Gastrocnemius medialis (tissue), 4 donors: ENCODE results near the gene SELENOI. TPM values are rescaled to one million over a fixed set of nuclear protein-coding genes. Genes with fewer than 3 reads are reported as not detected.
"Not testable (repeated sequence)": the region's sequence is repeated elsewhere in the genome, so short reads cannot be mapped to it uniquely, and the experiment has no call there.

Source experiments
- ATAC-seq, 2 donors: fragments of 150-250 bp; one replicate each; pipeline ENCODE4 v1.9.1; 2016
- DNase-seq, 2 donors: peaks; one replicate each; pipeline ENCODE4 v3.0.0-alpha.2; 2019
- H3K27ac ChIP-seq, 4 donors: fragments of 200-600 bp; sonication (generic); 1 replicate in 1 of 4; 2 replicates in 3 of 4; pipeline ENCODE4 v1.5.1; 2016 to 2018; ENCODE audit warnings: mild to moderate bottlenecking in 2 of 4, moderate library complexity in 1 of 4
- H3K27me3 ChIP-seq, 3 donors: fragments of 200-600 bp; sonication (generic) in 2 of 3; 1 replicate in 1 of 3; 2 replicates in 2 of 3; pipeline versions ENCODE4 v1.5.1 to v1.6.0; 2016 to 2019; ENCODE audit warnings: mild to moderate bottlenecking in 1 of 3, moderate library complexity in 1 of 3
- H3K36me3 ChIP-seq, 2 donors: fragments of 200-600 bp; sonication (generic) in 1 of 2; one replicate each; pipeline ENCODE4 v1.5.1; 2017 to 2018
- H3K4me1 ChIP-seq, 2 donors: fragments of 200-600 bp; sonication (generic) in 1 of 2; one replicate each; pipeline ENCODE4 v1.5.1; 2016 to 2017; ENCODE audit warnings: mild to moderate bottlenecking in 2 of 2
- H3K4me3 ChIP-seq, 4 donors: fragments of 200-600 bp; sonication (generic) in 3 of 4; 1 replicate in 1 of 4; 2 replicates in 3 of 4; pipeline ENCODE4 v1.5.1; 2016 to 2019; ENCODE audit warnings: mild to moderate bottlenecking in 2 of 4
- H3K9me3 ChIP-seq, 3 donors: fragments of 200-600 bp; sonication (generic) in 2 of 3; 1 replicate in 1 of 3; 2 replicates in 2 of 3; pipeline ENCODE4 v1.5.1; 2016 to 2019
- CTCF ChIP-seq, 5 experiments: fragments of 450-650 bp in 3 of 5; fragments of 200-600 bp in 2 of 5; sonication (generic) in 2 of 5; IDR thresholded peaks in 4 of 5; conservative IDR thresholded peaks in 1 of 5; 1 replicate in 4 of 5; 2 replicates in 1 of 5; pipeline ENCODE4 v1.5.1; 2016 to 2019; ENCODE audit warnings: antibody characterized with exemption in 5 of 5, mild to moderate bottlenecking in 3 of 5, moderate library complexity in 3 of 5
- POLR2A ChIP-seq, 2 donors: fragments of 450-650 bp; IDR thresholded peaks; one replicate each; pipeline ENCODE4 v1.6.1; 2017; ENCODE audit warnings: antibody characterized with exemption in 2 of 2, mild to moderate bottlenecking in 2 of 2, moderate library complexity in 2 of 2
- in situ Hi-C, 4 donors: fragments of 200-750 bp; cut with MboI; loops; one replicate each; pipeline versions ENCODE4 v1.15.0 to v1.8.0; 2017; ENCODE audit warnings: low sequenced_read_pairs in 4 of 4
- intact Hi-C: fragments of 100-400 bp; cut with DNase I; formaldehyde crosslinking; loops from one replicate; pipeline ENCODE4 v1.15.1; 2023; ENCODE audit warnings: low total_unique reads
- total RNA-seq, 4 donors: library from RNA; depleted of rRNA; stranded (reverse); fragments of >200 nt; gene quantifications; one replicate each; pipeline versions ENCODE4 v1.1.0 to v1.2.3, GENCODE V29; 2016

SELENOI gene
- total RNA-seq, 4 donors from 2014 or later = 8.5 to 30.6 (median 17.0) TPM

GRCh38 chr2:26366957-26367356 lies 21.0 kb downstream of the SELENOI start:
- Histone ChIP-seq H3K27ac (no peak overlapping the region), H3K36me3 (peaks cover 0 to 43% of the 10 kb centered on the region in 2 donors), H3K9me3 (no peaks in the 10 kb centered on the region), H3K4me1 (no peaks in the 10 kb centered on the region), H3K4me3 (no peak overlapping the region), H3K27me3 (no peaks in the 10 kb centered on the region)
- no peak for TF ChIP-seq CTCF (IDR thresholded peaks at IDR 0.05 in 4 of 5, conservative IDR thresholded peaks at IDR 0.05 in 1 of 5)
- TF ChIP-seq POLR2A (IDR thresholded peaks at IDR 0.05) = no peak
- no peak for DNase-seq
- in situ Hi-C loops (no loop called here), intact Hi-C loops (no loop called here)
- no peak for ATAC-seq

GRCh38 chr2:26369664-26370063 lies 23.7 kb downstream of the SELENOI start:
- H3K9me3 ChIP-seq, H3K27me3 ChIP-seq, DNase-seq, H3K4me1 ChIP-seq, intact Hi-C loops, in situ Hi-C loops, H3K4me3 ChIP-seq, H3K27ac ChIP-seq, ATAC-seq: not testable (repeated sequence)
- H3K36me3 ChIP-seq = peaks cover 0 to 65% of the 10 kb centered on the region in 2 donors

DNA sequence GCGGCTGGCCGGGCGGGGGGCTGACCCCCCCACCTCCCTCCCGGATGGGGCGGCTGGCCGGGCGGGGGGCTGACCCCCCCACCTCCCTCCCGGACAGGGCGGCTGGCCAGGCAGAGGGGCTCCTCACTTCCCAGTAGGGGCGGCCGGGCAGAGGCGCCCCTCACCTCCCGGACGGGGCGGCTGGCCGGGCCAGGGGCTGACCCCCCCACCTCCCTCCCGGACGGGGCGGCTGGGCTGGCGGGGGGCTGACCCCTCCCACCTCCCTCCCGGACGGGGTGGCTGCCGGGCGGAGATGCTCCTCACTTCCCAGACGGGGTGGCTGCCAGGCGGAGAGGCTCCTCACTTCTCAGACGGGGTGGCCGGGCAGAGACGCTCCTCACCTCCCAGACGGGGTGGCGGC lies 25.0 kb downstream of the SELENOI start:
- H3K9me3 ChIP-seq, DNase-seq, H3K4me3 ChIP-seq, H3K27me3 ChIP-seq, H3K4me1 ChIP-seq, in situ Hi-C loops, intact Hi-C loops, ATAC-seq, H3K27ac ChIP-seq: not testable (repeated sequence)
- H3K36me3 ChIP-seq = peaks cover 0 to 68% of the 10 kb centered on the region in 2 donors

GRCh38 chr2:26376799-26377198 lies 30.9 kb downstream of the SELENOI start:
- no peak for DNase-seq
- Histone ChIP-seq H3K4me3 (no peak overlapping the region), H3K36me3 (peaks cover 0 to 49% of the 10 kb centered on the region in 2 donors), H3K9me3 (no peaks in the 10 kb centered on the region), H3K27ac (no peak overlapping the region), H3K4me1 (no peaks in the 10 kb centered on the region), H3K27me3 (no peaks in the 10 kb centered on the region)
- in situ Hi-C loops (no loop called here), intact Hi-C loops (no loop called here)
- no peak for TF ChIP-seq CTCF (IDR thresholded peaks at IDR 0.05 in 4 of 5, conservative IDR thresholded peaks at IDR 0.05 in 1 of 5)
- no peak for TF ChIP-seq POLR2A (IDR thresholded peaks at IDR 0.05)
- no peak for ATAC-seq

GRCh38 chr2:26380281-26380680 lies 34.3 kb downstream of the SELENOI start:
- Histone ChIP-seq H3K36me3 (peaks cover 0 to 42% of the 10 kb centered on the region in 2 donors), H3K4me1 (no peaks in the 10 kb centered on the region), H3K27me3 (no peaks in the 10 kb centered on the region), H3K27ac (no peak overlapping the region), H3K4me3 (no peak overlapping the region), H3K9me3 (no peaks in the 10 kb centered on the region)
- no peak for TF ChIP-seq POLR2A (IDR thresholded peaks at IDR 0.05)
- TF ChIP-seq CTCF (IDR thresholded peaks at IDR 0.05 in 4 of 5, conservative IDR thresholded peaks at IDR 0.05 in 1 of 5) = no peak
- in situ Hi-C loops (no loop called here), intact Hi-C loops (no loop called here)
- no peak for ATAC-seq
- no peak for DNase-seq

DNA sequence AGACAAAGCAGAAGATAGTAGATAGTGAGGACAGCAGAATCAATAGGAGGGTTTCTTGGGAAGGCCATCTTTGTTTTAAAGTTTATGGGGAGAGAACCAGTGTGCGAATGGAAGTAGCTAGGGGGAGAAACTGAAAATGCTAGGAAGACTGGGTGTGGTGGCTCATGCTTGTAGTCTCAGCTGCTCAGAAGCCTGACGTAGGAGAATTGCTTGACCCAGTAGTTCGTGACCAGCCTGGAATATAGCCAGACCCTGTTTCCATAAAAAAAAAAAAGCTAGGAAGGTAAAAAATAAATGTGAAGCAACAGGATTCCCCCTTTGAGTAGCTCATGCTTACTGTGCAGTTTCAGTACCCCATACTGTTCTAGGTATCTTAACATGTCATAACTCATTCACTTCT lies 36.6 kb downstream of the SELENOI start:
- no peak overlapping the region for H3K27ac ChIP-seq
- ATAC-seq = no peak
- no peaks in the 10 kb centered on the region for H3K4me1 ChIP-seq
- H3K4me3 ChIP-seq = no peak overlapping the region
- intact Hi-C loops = no loop called here
- in situ Hi-C loops = no loop called here
- DNase-seq = no peak
- TF ChIP-seq POLR2A (IDR thresholded peaks at IDR 0.05) (no peak), CTCF (IDR thresholded peaks at IDR 0.05 in 4 of 5, conservative IDR thresholded peaks at IDR 0.05 in 1 of 5) (no peak)
- peaks cover 0 to 53% of the 10 kb centered on the region in 2 donors for H3K36me3 ChIP-seq
- H3K27me3 ChIP-seq = no peaks in the 10 kb centered on the region
- H3K9me3 ChIP-seq = no peaks in the 10 kb centered on the region
